ENCODE measurements around the gene NFKBIE.

The NFKBIE gene

GRCh38 chr6:44265722-44266233 is 427 bp upstream of the NFKBIE start:
- Histone ChIP-seq H4K20me1 (ENCODE audit: insufficient read depth, low read length) (peaks cover 15% of the 10 kb centered on the region), H2AFZ (ENCODE audit: low read depth, low read length) (no peak overlapping the region), H3K27ac (ENCODE audit: low read length) (peak overlapping the region; percentile 94), H3K9me3 (ENCODE audit: insufficient read depth, low read length) (no peaks in the 10 kb centered on the region), H3K4me3 (ENCODE audit: low read length) (peak overlapping the region; percentile 84), H3K4me1 (ENCODE audit: low read length) (peaks cover 66% of the 10 kb centered on the region), H3K36me3 (replicated peaks; ENCODE audit: low read depth, low read length) (peaks cover 42% of the 10 kb centered on the region), H3K79me2 (ENCODE audit: low read length) (peaks cover 46% of the 10 kb centered on the region), H3K9ac (ENCODE audit: low read length) (peak overlapping the region; percentile 72), H3K27me3 (ENCODE audit: low read depth, low read length) (peaks cover 4% of the 10 kb centered on the region), H3K4me2 (ENCODE audit: low read length) (peak overlapping the region; percentile 96)
- TF ChIP-seq EZH2phosphoT487 (IDR thresholded peaks at IDR 0.05; ENCODE audit: low read depth) (no peak), CTCF (IDR thresholded peaks at IDR 0.05; ENCODE audit: low read depth, low read length) (no peak)

- H3K36me3 ChIP-seq (replicated peaks; ENCODE audit: low read depth, low read length): peaks cover 53% of the 10 kb centered on the region
- H4K20me1 ChIP-seq (ENCODE audit: insufficient read depth, low read length): peaks cover 19% of the 10 kb centered on the region
- H3K27me3 ChIP-seq (ENCODE audit: low read depth, low read length): no peaks in the 10 kb centered on the region
- H3K4me2 ChIP-seq (ENCODE audit: low read length): peak overlapping the region; percentile 99
- TF ChIP-seq CTCF (IDR thresholded peaks at IDR 0.05; ENCODE audit: low read depth, low read length) (no peak; the same call in 1 of the 2 replicates), EZH2phosphoT487 (IDR thresholded peaks at IDR 0.05; ENCODE audit: low read depth) (no peak)
- no peaks in the 10 kb centered on the region for H3K9me3 ChIP-seq (ENCODE audit: insufficient read depth, low read length)
- peaks cover 72% of the 10 kb centered on the region for H3K4me1 ChIP-seq (ENCODE audit: low read length)
- peaks cover 60% of the 10 kb centered on the region for H3K79me2 ChIP-seq (ENCODE audit: low read length)
- peak overlapping the region; percentile 99 for H3K9ac ChIP-seq (ENCODE audit: low read length)
- peak overlapping the region; percentile 84 for H3K4me3 ChIP-seq (ENCODE audit: low read length)
- no peak overlapping the region for H2AFZ ChIP-seq (ENCODE audit: low read depth, low read length)
- H3K27ac ChIP-seq (ENCODE audit: low read length): peak overlapping the region; percentile 94
Observed at GRCh38 chr6:44264154-44265006, 971 bp downstream of the NFKBIE start.

- Histone ChIP-seq H4K20me1 (ENCODE audit: insufficient read depth, low read length) (peaks cover 23% of the 10 kb centered on the region), H3K9me3 (ENCODE audit: insufficient read depth, low read length) (no peaks in the 10 kb centered on the region), H3K4me1 (ENCODE audit: low read length) (peaks cover 72% of the 10 kb centered on the region), H3K27me3 (ENCODE audit: low read depth, low read length) (no peaks in the 10 kb centered on the region), H3K79me2 (ENCODE audit: low read length) (peaks cover 69% of the 10 kb centered on the region), H2AFZ (ENCODE audit: low read depth, low read length) (no peak overlapping the region), H3K4me2 (ENCODE audit: low read length) (peak overlapping the region; percentile 99), H3K4me3 (ENCODE audit: low read length) (peak overlapping the region; percentile 84), H3K9ac (ENCODE audit: low read length) (peak overlapping the region; percentile 99), H3K36me3 (replicated peaks; ENCODE audit: low read depth, low read length) (peaks cover 62% of the 10 kb centered on the region), H3K27ac (ENCODE audit: low read length) (peak overlapping the region; percentile 94)
- no peak for TF ChIP-seq EZH2phosphoT487 (IDR thresholded peaks at IDR 0.05; ENCODE audit: low read depth)
- no peak for TF ChIP-seq CTCF (IDR thresholded peaks at IDR 0.05; ENCODE audit: low read depth, low read length)
Observed at GRCh38 chr6:44263354-44264100, 1.8 kb downstream of the NFKBIE start.
